Measurements from ENCODE around the gene TRIM62. TPM values are rescaled to one million over a fixed set of nuclear protein-coding genes. Genes with fewer than 3 reads are reported as not detected.
"Not testable (repeated sequence)": the region's sequence is repeated elsewhere in the genome, so short reads cannot be mapped to it uniquely, and the experiment has no call there.

TRIM62 gene
- total RNA-seq, 2 experiments from 2014 or later = 9.9 to 13.0 TPM

- Mint-ChIP-seq H3K36me3 (peaks cover 15% of the 10 kb centered on the region), H3K9me3 (ENCODE audit: low read depth) (no peaks in the 10 kb centered on the region), H3K4me3 (no peak overlapping the region), H3K27ac (peak overlapping the region; percentile 62), H3K4me1 (peaks cover 54% of the 10 kb centered on the region), H3K27me3 (no peaks in the 10 kb centered on the region)
- DNase-seq = peak; percentile 65
- ATAC-seq = peak; percentile 16
- CTCF ChIA-PET = interaction anchor here (8.1 kb wide), 1 partner anchor 33 kb away, joined by 127 read pairs; no protein-coding TSS in a partner anchor
Measured at GRCh38 chr1:33130297-33130696, 51.5 kb downstream of the TRIM62 start.

GRCh38 chr1:33128781-33129180, 53.1 kb downstream of the TRIM62 start:
- DNase-seq (peak; percentile 37), ATAC-seq (no peak)
- peak overlapping the region; percentile 54 for H3K4me3 Mint-ChIP-seq
- H3K36me3 Mint-ChIP-seq = peaks cover 24% of the 10 kb centered on the region
- no peaks in the 10 kb centered on the region for H3K9me3 Mint-ChIP-seq (ENCODE audit: low read depth)
- H3K27ac Mint-ChIP-seq = peak overlapping the region; percentile 77
- peaks cover 57% of the 10 kb centered on the region for H3K4me1 Mint-ChIP-seq
- H3K27me3 Mint-ChIP-seq = no peaks in the 10 kb centered on the region
- CTCF ChIA-PET = interaction anchor here (8.1 kb wide), 1 partner anchor 31 kb away, joined by 127 read pairs; no protein-coding TSS in a partner anchor

- Mint-ChIP-seq H3K27ac (peak overlapping the region; percentile 98), H3K4me1 (peaks cover 52% of the 10 kb centered on the region), H3K36me3 (peaks cover 22% of the 10 kb centered on the region), H3K4me3 (peak overlapping the region; percentile 97), H3K9me3 (ENCODE audit: low read depth) (no peaks in the 10 kb centered on the region), H3K27me3 (no peaks in the 10 kb centered on the region)
- DNase-seq (peak; percentile 100), ATAC-seq (peak; percentile 95)
- CTCF ChIA-PET = interaction anchor here (0.6 to 8.1 kb wide), 35 partner anchors 10 to 613 kb away, joined by 3 to 127 read pairs (median 4); partner anchors contain the start of genes AZIN2, TRIM62 and ZSCAN20
Measured at GRCh38 chr1:33127001-33127823, 54.6 kb downstream of the TRIM62 start.

GRCh38 chr1:33126411-33127000, 55.3 kb downstream of the TRIM62 start:
- ATAC-seq = no peak
- H3K27ac Mint-ChIP-seq = peak overlapping the region; percentile 98
- CTCF ChIA-PET = interaction anchor here (0.6 to 8.1 kb wide), 29 partner anchors 10 to 345 kb away, joined by 3 to 127 read pairs (median 4); partner anchors contain the start of genes AZIN2, TRIM62 and ZSCAN20
- peak; percentile 39 for DNase-seq
- peaks cover 22% of the 10 kb centered on the region for H3K36me3 Mint-ChIP-seq
- peaks cover 46% of the 10 kb centered on the region for H3K4me1 Mint-ChIP-seq
- no peaks in the 10 kb centered on the region for H3K9me3 Mint-ChIP-seq (ENCODE audit: low read depth)
- H3K4me3 Mint-ChIP-seq = peak overlapping the region; percentile 97
- no peaks in the 10 kb centered on the region for H3K27me3 Mint-ChIP-seq

- H3K27ac Mint-ChIP-seq; H3K9me3 Mint-ChIP-seq (ENCODE audit: low read depth); DNase-seq; H3K27me3 Mint-ChIP-seq; ATAC-seq; H3K4me3 Mint-ChIP-seq: not testable (repeated sequence)
- Mint-ChIP-seq H3K4me1 (peaks cover 31% of the 10 kb centered on the region), H3K36me3 (peaks cover 22% of the 10 kb centered on the region)
- CTCF ChIA-PET = interaction anchor here (8.1 kb wide), 1 partner anchor 27 kb away, joined by 127 read pairs; no protein-coding TSS in a partner anchor
Measured at GRCh38 chr1:33124647-33125046, 57.2 kb downstream of the TRIM62 start.

- peaks cover 18% of the 10 kb centered on the region for H3K36me3 Mint-ChIP-seq
- ATAC-seq (no peak), DNase-seq (no peak)
- peak overlapping the region; percentile 13 for H3K27ac Mint-ChIP-seq
- CTCF ChIA-PET = no interaction called here
- no peaks in the 10 kb centered on the region for H3K9me3 Mint-ChIP-seq (ENCODE audit: low read depth)
- H3K27me3 Mint-ChIP-seq = no peaks in the 10 kb centered on the region
- H3K4me3 Mint-ChIP-seq = no peak overlapping the region
- H3K4me1 Mint-ChIP-seq = peaks cover 17% of the 10 kb centered on the region
Measured at GRCh38 chr1:33123266-33123665, 58.6 kb downstream of the TRIM62 start.

GRCh38 chr1:33122483-33123178, 59.2 kb downstream of the TRIM62 start:
- Mint-ChIP-seq H3K4me3 (no peak overlapping the region), H3K9me3 (ENCODE audit: low read depth) (no peaks in the 10 kb centered on the region), H3K4me1 (peaks cover 16% of the 10 kb centered on the region), H3K36me3 (peaks cover 18% of the 10 kb centered on the region), H3K27me3 (no peaks in the 10 kb centered on the region), H3K27ac (peak overlapping the region; percentile 13)
- DNase-seq (peak; percentile 36), ATAC-seq (no peak)
- CTCF ChIA-PET = no interaction called here

- Mint-ChIP-seq H3K27ac (no peak overlapping the region), H3K36me3 (peaks cover 18% of the 10 kb centered on the region), H3K27me3 (no peaks in the 10 kb centered on the region), H3K9me3 (ENCODE audit: low read depth) (no peaks in the 10 kb centered on the region), H3K4me1 (peaks cover 14% of the 10 kb centered on the region), H3K4me3 (no peak overlapping the region)
- peak; percentile 34 for DNase-seq
- no peak for ATAC-seq
- CTCF ChIA-PET = interaction anchor here (1.3 kb wide), 1 partner anchor 22 kb away, joined by 3 read pairs; no protein-coding TSS in a partner anchor
Measured at GRCh38 chr1:33121728-33122127, 60.1 kb downstream of the TRIM62 start.

GRCh38 chr1:33120436-33121231, 61.2 kb downstream of the TRIM62 start:
- peak; percentile 36 for DNase-seq
- Mint-ChIP-seq H3K4me3 (no peak overlapping the region), H3K36me3 (peaks cover 12% of the 10 kb centered on the region), H3K27me3 (no peaks in the 10 kb centered on the region), H3K4me1 (peaks cover 6% of the 10 kb centered on the region), H3K9me3 (ENCODE audit: low read depth) (no peaks in the 10 kb centered on the region), H3K27ac (no peak overlapping the region)
- CTCF ChIA-PET = interaction anchor here (1.3 kb wide), 1 partner anchor 21 kb away, joined by 3 read pairs; no protein-coding TSS in a partner anchor
- no peak for ATAC-seq

- Mint-ChIP-seq H3K9me3 (ENCODE audit: low read depth) (no peaks in the 10 kb centered on the region), H3K27me3 (no peaks in the 10 kb centered on the region), H3K4me3 (no peak overlapping the region), H3K27ac (no peak overlapping the region), H3K36me3 (peaks cover 3% of the 10 kb centered on the region), H3K4me1 (no peaks in the 10 kb centered on the region)
- CTCF ChIA-PET = interaction anchor here (0.8 kb wide), 1 partner anchor 178 kb away, joined by 3 read pairs; no protein-coding TSS in a partner anchor
- ATAC-seq (no peak), DNase-seq (peak; percentile 23)
Measured at GRCh38 chr1:33119532-33120217, 62.2 kb downstream of the TRIM62 start.

- Mint-ChIP-seq H3K4me3 (no peak overlapping the region), H3K4me1 (no peaks in the 10 kb centered on the region), H3K27ac (no peak overlapping the region), H3K36me3 (no peaks in the 10 kb centered on the region), H3K27me3 (no peaks in the 10 kb centered on the region), H3K9me3 (ENCODE audit: low read depth) (no peaks in the 10 kb centered on the region)
- CTCF ChIA-PET = interaction anchor here (0.8 kb wide), 1 partner anchor 179 kb away, joined by 3 read pairs; no protein-coding TSS in a partner anchor
- DNase-seq (peak; percentile 35), ATAC-seq (no peak)
Measured at GRCh38 chr1:33119050-33119449, 62.8 kb downstream of the TRIM62 start.

- Mint-ChIP-seq H3K27ac (no peak overlapping the region), H3K9me3 (ENCODE audit: low read depth) (no peaks in the 10 kb centered on the region), H3K36me3 (no peaks in the 10 kb centered on the region), H3K4me1 (no peaks in the 10 kb centered on the region), H3K27me3 (no peaks in the 10 kb centered on the region), H3K4me3 (no peak overlapping the region)
- DNase-seq = peak; percentile 39
- CTCF ChIA-PET = interaction anchor here (5.7 kb wide), 1 partner anchor 8 kb away, joined by 38 read pairs; no protein-coding TSS in a partner anchor
- no peak for ATAC-seq
Measured at GRCh38 chr1:33118274-33118673, 63.6 kb downstream of the TRIM62 start.

Data from activated CD8-positive, alpha-beta memory T cell treated with anti-CD3 and anti-CD28 coated beads, Interleukin-2, amount 10 ng/mL, durations not matched to agents 7 days and 5 days (primary cell).